Panc1 (cell line): Measurements from ENCODE around the gene RAB6A.

Experiments used
- POLR2AphosphoS5 ChIP-seq: IDR thresholded peaks from 2 replicates; pipeline ENCODE4 v1.6.1; 2012; ENCODE audit warnings: mild to moderate bottlenecking, low read depth, low read length, moderate library complexity
- TF ChIP-seq, protein P1 (sequence below): fragments of 450-650 bp; IDR thresholded peaks from 2 replicates; pipeline ENCODE4 v1.5.1; 2017; ENCODE audit warnings: mild to moderate bottlenecking

DNA sequence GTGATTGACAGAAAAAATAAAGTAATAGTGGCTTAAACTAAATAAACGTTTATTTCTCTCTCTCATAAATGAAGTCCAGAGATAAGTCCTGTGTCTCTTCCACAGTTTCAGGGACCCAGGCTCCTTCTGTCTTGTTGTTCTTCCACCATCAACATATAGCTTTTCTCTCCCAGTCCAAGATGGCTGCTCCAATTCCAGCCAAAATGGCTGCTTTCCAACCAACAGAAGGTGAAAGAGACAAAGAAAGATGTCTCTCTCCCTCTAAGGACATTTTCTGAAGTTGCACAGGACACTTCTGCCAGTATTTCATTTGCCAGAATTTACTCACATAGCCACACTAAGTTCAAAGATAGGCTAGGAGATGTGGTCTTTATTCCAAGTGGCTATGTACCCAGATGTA lies 123.9 kb downstream of the RAB6A start:
- TF ChIP-seq, protein P1, sequence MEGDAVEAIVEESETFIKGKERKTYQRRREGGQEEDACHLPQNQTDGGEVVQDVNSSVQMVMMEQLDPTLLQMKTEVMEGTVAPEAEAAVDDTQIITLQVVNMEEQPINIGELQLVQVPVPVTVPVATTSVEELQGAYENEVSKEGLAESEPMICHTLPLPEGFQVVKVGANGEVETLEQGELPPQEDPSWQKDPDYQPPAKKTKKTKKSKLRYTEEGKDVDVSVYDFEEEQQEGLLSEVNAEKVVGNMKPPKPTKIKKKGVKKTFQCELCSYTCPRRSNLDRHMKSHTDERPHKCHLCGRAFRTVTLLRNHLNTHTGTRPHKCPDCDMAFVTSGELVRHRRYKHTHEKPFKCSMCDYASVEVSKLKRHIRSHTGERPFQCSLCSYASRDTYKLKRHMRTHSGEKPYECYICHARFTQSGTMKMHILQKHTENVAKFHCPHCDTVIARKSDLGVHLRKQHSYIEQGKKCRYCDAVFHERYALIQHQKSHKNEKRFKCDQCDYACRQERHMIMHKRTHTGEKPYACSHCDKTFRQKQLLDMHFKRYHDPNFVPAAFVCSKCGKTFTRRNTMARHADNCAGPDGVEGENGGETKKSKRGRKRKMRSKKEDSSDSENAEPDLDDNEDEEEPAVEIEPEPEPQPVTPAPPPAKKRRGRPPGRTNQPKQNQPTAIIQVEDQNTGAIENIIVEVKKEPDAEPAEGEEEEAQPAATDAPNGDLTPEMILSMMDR: no peak
- TF ChIP-seq POLR2AphosphoS5: no peak
